ENCODE data around the gene SSUH2.

DNA sequence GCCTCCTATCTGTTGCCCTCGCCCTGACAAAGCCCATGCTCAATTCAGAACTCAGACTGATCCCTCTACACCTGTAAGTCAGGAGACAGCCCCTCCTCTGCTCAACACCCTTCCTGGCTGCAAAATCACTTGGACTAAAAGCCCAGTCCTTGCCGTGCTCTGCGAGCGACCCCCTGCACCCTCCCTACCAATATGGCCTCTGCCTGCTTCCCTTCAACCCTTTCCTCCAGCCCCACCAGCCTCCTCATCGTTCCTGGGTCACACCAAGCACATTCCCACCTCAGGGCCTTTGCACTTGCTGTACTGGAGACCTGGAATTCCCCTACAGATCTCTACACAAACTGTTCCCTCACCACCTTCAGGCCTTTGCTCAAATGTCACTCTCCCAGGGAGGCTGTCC, 5.2 kb upstream of the SSUH2 start:
- TF ChIP-seq, protein P1, sequence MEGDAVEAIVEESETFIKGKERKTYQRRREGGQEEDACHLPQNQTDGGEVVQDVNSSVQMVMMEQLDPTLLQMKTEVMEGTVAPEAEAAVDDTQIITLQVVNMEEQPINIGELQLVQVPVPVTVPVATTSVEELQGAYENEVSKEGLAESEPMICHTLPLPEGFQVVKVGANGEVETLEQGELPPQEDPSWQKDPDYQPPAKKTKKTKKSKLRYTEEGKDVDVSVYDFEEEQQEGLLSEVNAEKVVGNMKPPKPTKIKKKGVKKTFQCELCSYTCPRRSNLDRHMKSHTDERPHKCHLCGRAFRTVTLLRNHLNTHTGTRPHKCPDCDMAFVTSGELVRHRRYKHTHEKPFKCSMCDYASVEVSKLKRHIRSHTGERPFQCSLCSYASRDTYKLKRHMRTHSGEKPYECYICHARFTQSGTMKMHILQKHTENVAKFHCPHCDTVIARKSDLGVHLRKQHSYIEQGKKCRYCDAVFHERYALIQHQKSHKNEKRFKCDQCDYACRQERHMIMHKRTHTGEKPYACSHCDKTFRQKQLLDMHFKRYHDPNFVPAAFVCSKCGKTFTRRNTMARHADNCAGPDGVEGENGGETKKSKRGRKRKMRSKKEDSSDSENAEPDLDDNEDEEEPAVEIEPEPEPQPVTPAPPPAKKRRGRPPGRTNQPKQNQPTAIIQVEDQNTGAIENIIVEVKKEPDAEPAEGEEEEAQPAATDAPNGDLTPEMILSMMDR (IDR thresholded peaks at IDR 0.05), result no peak
- no peak for TF ChIP-seq POLR2A (IDR thresholded peaks at IDR 0.05)
- no peak for TF ChIP-seq POLR2AphosphoS5 (IDR thresholded peaks at IDR 0.05)
- TF ChIP-seq EP300 (IDR thresholded peaks at IDR 0.05), result no peak
